ENCODE measurements around the gene ZFAND3.

DNA sequence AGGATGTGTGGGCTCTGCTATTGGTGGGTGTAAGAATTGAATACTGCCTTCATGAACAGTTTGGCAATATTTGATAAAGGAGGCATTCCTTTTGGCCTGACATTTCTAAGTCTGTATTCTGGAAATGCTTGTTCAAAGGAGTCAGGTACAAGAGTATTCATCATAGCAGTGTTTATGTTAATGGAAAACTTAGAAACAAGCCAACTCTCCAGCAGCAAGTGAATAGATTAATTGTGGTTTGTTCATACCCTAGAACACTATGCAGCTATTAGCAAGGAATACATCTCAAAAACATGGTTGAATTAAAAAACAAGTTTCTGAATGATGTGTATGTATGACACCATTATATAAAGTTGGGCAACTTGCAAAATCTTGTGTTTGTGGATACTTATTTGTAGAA, 195.8 kb downstream of the ZFAND3 start:
- TF ChIP-seq TCF12 (IDR thresholded peaks at IDR 0.05) = no peak
- TF ChIP-seq RAD21 (IDR thresholded peaks at IDR 0.05; ENCODE audit: low read length) = no peak
- no peak for TF ChIP-seq YY1 (IDR thresholded peaks at IDR 0.05; ENCODE audit: low read depth)
- no peak for TF ChIP-seq ZBTB33 (IDR thresholded peaks at IDR 0.05; ENCODE audit: borderline replicate concordance, low read depth)
- no peak for TF ChIP-seq POLR2AphosphoS5 (IDR thresholded peaks at IDR 0.05; ENCODE audit: low read depth, low read length)
- no peak for TF ChIP-seq SIN3A (IDR thresholded peaks at IDR 0.05; ENCODE audit: borderline replicate concordance, low read depth, low read length)
- TF ChIP-seq, protein P1, sequence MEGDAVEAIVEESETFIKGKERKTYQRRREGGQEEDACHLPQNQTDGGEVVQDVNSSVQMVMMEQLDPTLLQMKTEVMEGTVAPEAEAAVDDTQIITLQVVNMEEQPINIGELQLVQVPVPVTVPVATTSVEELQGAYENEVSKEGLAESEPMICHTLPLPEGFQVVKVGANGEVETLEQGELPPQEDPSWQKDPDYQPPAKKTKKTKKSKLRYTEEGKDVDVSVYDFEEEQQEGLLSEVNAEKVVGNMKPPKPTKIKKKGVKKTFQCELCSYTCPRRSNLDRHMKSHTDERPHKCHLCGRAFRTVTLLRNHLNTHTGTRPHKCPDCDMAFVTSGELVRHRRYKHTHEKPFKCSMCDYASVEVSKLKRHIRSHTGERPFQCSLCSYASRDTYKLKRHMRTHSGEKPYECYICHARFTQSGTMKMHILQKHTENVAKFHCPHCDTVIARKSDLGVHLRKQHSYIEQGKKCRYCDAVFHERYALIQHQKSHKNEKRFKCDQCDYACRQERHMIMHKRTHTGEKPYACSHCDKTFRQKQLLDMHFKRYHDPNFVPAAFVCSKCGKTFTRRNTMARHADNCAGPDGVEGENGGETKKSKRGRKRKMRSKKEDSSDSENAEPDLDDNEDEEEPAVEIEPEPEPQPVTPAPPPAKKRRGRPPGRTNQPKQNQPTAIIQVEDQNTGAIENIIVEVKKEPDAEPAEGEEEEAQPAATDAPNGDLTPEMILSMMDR (IDR thresholded peaks at IDR 0.05) = no peak
- no peak for TF ChIP-seq TAF1 (IDR thresholded peaks at IDR 0.05; ENCODE audit: borderline replicate concordance, low read depth, low read length)
- no peak for TF ChIP-seq EZH2phosphoT487 (IDR thresholded peaks at IDR 0.05; ENCODE audit: borderline replicate concordance, low read depth)
- no peak for TF ChIP-seq EP300 (IDR thresholded peaks at IDR 0.05; ENCODE audit: borderline replicate concordance in 1 of 2, low read depth in 1 of 2, low read length in 1 of 2)
- no peak for TF ChIP-seq REST (IDR thresholded peaks at IDR 0.05; ENCODE audit: low read depth, low read length)
- no peak for TF ChIP-seq MXI1 (IDR thresholded peaks at IDR 0.05; ENCODE audit: low read depth, low read length)
- no peak for TF ChIP-seq NFIC (IDR thresholded peaks at IDR 0.05; ENCODE audit: borderline replicate concordance)
- TF ChIP-seq FOXM1 (IDR thresholded peaks at IDR 0.05; ENCODE audit: low read depth) = no peak

Data from SK-N-SH (cell line).